ENCODE measurements around the gene ZNF585A. TPM values are rescaled to one million over a fixed set of nuclear protein-coding genes. Genes with fewer than 3 reads are reported as not detected.
"Not testable (repeated sequence)": the region's sequence is repeated elsewhere in the genome, so short reads cannot be mapped to it uniquely, and the experiment has no call there.

Gene ZNF585A
- total and polyA plus RNA-seq, 2 of the 8 experiments (the other 6 are each of a cell fraction or from before 2014, with no cell fraction given): 4.5 to 8.3 TPM

GRCh38 chr19:37104135-37104534 is 68.4 kb downstream of the ZNF585A start:
- H4K20me1 ChIP-seq (replicated peaks in 1 of 2; ENCODE audit: control insufficient read depth in 1 of 2, insufficient read depth in 2 of 2, low read length in 2 of 2); H3K23me2 ChIP-seq (ENCODE audit: low read depth, low read length); H3K56ac ChIP-seq (replicated peaks; ENCODE audit: insufficient read length, low read depth, low read length); H3K27ac ChIP-seq (ENCODE audit: low read depth, low read length); H2BK20ac ChIP-seq (ENCODE audit: low read length); H4K8ac ChIP-seq (ENCODE audit: extremely low read depth, insufficient read depth, low read length); H4K91ac ChIP-seq (replicated peaks; ENCODE audit: insufficient read length, low read length); H3K79me1 ChIP-seq (ENCODE audit: low read depth, low read length); FAIRE-seq; H3K18ac ChIP-seq (ENCODE audit: extremely low read depth, low read length); H3K4me2 ChIP-seq (ENCODE audit: insufficient read depth in 1 of 2, low read depth in 2 of 2, low read length in 2 of 2); H3K4ac ChIP-seq (replicated peaks; ENCODE audit: insufficient read length, low read depth, low read length); H3K27me3 ChIP-seq (replicated peaks in 1 of 4; ENCODE audit: control insufficient read depth in 3 of 4, extremely low read depth in 1 of 4, insufficient read depth in 3 of 4, low read length in 3 of 4); H3K9ac ChIP-seq (replicated peaks in 1 of 4; ENCODE audit: extremely low read depth in 1 of 4, low read depth in 3 of 4, low read length in 3 of 4); H3K4me1 ChIP-seq (replicated peaks in 1 of 4; ENCODE audit: control insufficient read depth in 3 of 4, insufficient read depth in 4 of 4, low read length in 3 of 4); H2BK15ac ChIP-seq (ENCODE audit: low read length); H3K23ac ChIP-seq (ENCODE audit: insufficient read length); DNase-seq (ENCODE audit: low read depth in 1 of 2, low spot score in 2 of 2); H2BK5ac ChIP-seq (ENCODE audit: low read depth, low read length); H3K4me3 ChIP-seq (ENCODE audit: extremely low read depth in 1 of 4, insufficient read depth in 2 of 4, low read depth in 3 of 4, low read length in 4 of 4); H4K5ac ChIP-seq (ENCODE audit: insufficient read length, low read depth, low read length); H2AFZ ChIP-seq (ENCODE audit: low read length); H2BK120ac ChIP-seq (replicated peaks; ENCODE audit: low read depth, low read length); POLR2A ChIA-PET (ENCODE audit: partially characterized antibody); H3K14ac ChIP-seq (ENCODE audit: insufficient read length); H2BK12ac ChIP-seq (ENCODE audit: low read depth, low read length); H3K79me2 ChIP-seq (ENCODE audit: control insufficient read depth in 1 of 2, insufficient read depth in 2 of 2, low read length in 2 of 2); H2AK5ac ChIP-seq (ENCODE audit: low read depth, low read length): not testable (repeated sequence)
- CTCF ChIA-PET (ENCODE audit: partially characterized antibody): interaction anchor here (0.6 kb wide), 1 partner anchor 118 kb away, joined by 5 read pairs; no protein-coding TSS in a partner anchor
- Histone ChIP-seq H3K36me3 (ENCODE audit: control insufficient read depth in 2 of 4, insufficient read depth in 4 of 4, low read length in 3 of 4) (peaks cover 0 to 14% (median 0%) of the 10 kb centered on the region in 4 experiments; a peak in 2 of 8 replicates), H3K9me3 (ENCODE audit: insufficient read depth in 2 of 2, low read depth in 1 of 2, low read length in 1 of 2) (peaks cover 39 to 41% of the 10 kb centered on the region in 2 experiments)
- 100% methylated on average over 4 of the region's 5 CpGs; no CpG with 5 or more reads in 1 of the 2 experiments for WGBS, 2 experiments (ENCODE audit: extremely low coverage in 1 of 2, insufficient coverage in 1 of 2, insufficient read length in 1 of 2, insufficient replicate concordance in 2 of 2, low coverage in 1 of 2, low lambda C conversion rate in 2 of 2, missing lambda C conversion rate in 1 of 2)

All from H1 (cell line).